ENCODE results near the gene FMNL3. TPM values are rescaled to one million over a fixed set of nuclear protein-coding genes. Genes with fewer than 3 reads are reported as not detected.
"Not testable (repeated sequence)": the region's sequence is repeated elsewhere in the genome, so short reads cannot be mapped to it uniquely, and the experiment has no call there.

Gene FMNL3
- total RNA-seq, 1 donor, result 19.8 TPM

DNA sequence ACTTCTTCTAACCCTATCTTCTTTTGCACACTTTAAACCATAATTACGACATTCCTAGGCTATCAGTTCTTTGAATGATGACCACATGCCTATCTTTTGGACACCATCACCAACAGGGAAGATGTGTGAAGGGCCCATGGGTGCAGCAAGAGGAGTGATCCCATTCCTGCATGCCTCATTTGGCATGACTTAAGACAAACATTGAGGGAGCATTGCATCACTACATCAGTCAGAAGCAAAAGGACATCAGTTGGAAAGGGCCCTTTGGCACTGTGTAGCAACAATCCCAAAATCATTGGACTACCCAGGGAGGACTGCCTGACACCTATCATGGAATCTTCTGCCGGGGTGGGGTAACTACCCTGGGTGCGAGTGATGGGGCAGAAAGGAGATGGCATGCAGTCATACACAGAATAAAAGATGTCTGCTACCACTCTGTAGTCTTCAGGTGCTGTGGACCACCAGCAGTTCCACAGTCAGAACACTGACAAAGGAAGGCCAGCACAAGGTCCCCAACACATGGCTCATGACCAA lies 23.4 kb upstream of the FMNL3 start:
- Histone ChIP-seq H3K4me1 (ENCODE audit: insufficient read depth, low read length) (peaks cover 10% of the 10 kb centered on the region), H3K9me3 (ENCODE audit: low read depth, low read length) (no peaks in the 10 kb centered on the region), H3K4me3 (ENCODE audit: low read length) (no peak overlapping the region), H3K27me3 (ENCODE audit: insufficient read depth, low read length) (no peaks in the 10 kb centered on the region)

DNA sequence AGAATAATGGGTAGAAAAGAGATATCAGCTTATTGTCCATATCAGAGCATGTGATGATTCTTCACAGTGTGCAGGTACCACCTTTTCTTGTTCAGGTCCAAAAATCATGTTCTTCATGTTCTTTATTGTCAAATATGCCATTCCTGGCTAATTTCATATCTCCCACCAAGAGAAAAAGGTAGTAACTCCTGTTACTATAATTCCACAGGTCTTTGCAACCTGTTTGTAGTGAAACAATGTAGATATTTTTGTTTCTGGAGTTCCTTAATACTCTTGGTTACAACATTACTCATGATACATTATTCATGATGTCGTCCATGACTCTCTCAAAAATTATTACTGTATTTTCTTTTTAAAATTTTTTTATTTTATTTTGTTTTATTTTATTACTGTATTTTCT lies 22.8 kb upstream of the FMNL3 start:
- Histone ChIP-seq H3K27me3 (ENCODE audit: insufficient read depth, low read length) (no peaks in the 10 kb centered on the region), H3K9me3 (ENCODE audit: low read depth, low read length) (no peaks in the 10 kb centered on the region), H3K4me1 (ENCODE audit: insufficient read depth, low read length) (peaks cover 10% of the 10 kb centered on the region), H3K4me3 (ENCODE audit: low read length) (no peak overlapping the region)

DNA sequence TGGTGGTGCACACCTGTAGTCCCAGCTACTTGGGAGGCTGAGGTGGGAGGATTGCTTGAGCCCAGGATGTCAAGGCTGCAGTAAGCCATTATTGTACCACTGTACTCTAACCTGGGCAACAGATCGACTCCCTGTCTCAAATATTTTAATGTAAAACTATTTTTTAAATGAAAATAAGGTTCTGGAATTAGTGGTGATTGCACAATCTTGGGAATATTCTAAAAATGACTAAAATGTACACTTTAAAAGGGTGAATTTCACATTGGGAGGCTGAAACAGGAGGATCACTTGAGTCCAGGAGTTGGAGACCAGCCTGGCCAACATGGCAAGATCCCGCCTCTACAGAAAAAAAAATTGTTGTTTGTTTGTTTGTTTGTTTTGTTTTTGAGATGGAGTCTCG lies 21.2 kb upstream of the FMNL3 start:
- H3K4me3 ChIP-seq (ENCODE audit: low read length), result no peak overlapping the region
- peaks cover 10% of the 10 kb centered on the region for H3K4me1 ChIP-seq (ENCODE audit: insufficient read depth, low read length)
- H3K9me3 ChIP-seq (ENCODE audit: low read depth, low read length), result no peaks in the 10 kb centered on the region
- H3K27me3 ChIP-seq (ENCODE audit: insufficient read depth, low read length), result no peaks in the 10 kb centered on the region

DNA sequence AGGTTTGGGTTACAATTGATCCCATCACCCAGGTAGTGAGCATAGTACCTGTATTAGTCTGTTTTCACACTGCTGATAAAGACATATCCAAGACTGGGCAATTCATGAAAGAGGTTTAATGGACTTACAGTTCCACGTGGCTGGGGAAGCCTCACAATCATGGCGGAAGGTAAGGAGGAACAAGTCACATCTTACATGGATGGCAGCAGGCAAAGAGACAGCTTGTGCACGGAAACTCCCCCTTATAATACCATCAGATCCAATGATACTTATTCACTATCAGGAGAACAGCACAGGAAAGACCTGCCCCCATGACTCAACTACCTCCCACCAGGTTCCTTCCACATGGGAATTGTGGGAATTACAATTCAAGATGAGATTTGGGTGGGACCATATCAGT lies 14.2 kb upstream of the FMNL3 start:
- not testable (repeated sequence) for H3K4me1 ChIP-seq (ENCODE audit: insufficient read depth, low read length); H3K4me3 ChIP-seq (ENCODE audit: low read length); H3K27me3 ChIP-seq (ENCODE audit: insufficient read depth, low read length); H3K9me3 ChIP-seq (ENCODE audit: low read depth, low read length)

DNA sequence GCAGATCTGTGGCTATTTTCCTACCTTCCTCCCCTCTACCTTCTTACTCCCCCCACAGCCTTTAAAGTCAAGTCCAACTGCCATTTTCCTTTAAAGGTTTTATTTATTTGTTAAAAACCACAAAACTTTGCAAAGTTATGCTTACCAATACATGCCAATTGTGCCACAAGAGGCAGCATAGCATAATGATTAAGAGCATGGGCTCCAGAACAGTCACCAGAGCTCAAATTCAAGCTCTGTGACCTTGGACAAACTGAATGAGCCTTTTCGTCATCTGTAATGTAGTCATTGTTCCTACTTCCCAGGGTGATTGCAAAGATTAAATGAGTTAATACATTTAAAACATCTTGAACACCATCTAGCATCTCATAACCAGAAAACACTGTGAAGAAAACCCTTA lies 13.0 kb upstream of the FMNL3 start:
- Histone ChIP-seq H3K9me3 (ENCODE audit: low read depth, low read length) (no peaks in the 10 kb centered on the region), H3K4me3 (ENCODE audit: low read length) (no peak overlapping the region), H3K4me1 (ENCODE audit: insufficient read depth, low read length) (no peaks in the 10 kb centered on the region), H3K27me3 (ENCODE audit: insufficient read depth, low read length) (no peaks in the 10 kb centered on the region)

DNA sequence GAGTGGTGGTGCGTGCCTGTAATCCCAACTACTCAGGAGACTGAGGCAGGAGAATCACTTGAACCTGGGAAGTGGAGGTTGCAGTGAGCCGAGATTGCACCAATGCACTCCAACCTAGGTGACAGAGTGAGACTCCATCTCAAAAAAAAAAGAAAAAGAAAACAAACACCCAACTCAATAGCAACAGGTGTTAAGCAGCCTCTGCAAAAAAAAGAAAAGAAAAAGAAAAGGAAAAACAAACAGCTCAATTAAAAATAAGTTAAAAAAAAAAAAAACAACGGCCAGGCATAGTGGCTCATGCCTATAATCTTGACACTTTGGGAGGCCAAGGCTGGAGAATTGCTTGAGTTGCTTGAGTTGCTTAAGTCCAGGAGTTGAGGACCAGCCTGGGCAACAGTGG lies 10.6 kb upstream of the FMNL3 start:
- H3K9me3 ChIP-seq (ENCODE audit: low read depth, low read length); H3K4me1 ChIP-seq (ENCODE audit: insufficient read depth, low read length); H3K27me3 ChIP-seq (ENCODE audit: insufficient read depth, low read length); H3K4me3 ChIP-seq (ENCODE audit: low read length): not testable (repeated sequence)

DNA sequence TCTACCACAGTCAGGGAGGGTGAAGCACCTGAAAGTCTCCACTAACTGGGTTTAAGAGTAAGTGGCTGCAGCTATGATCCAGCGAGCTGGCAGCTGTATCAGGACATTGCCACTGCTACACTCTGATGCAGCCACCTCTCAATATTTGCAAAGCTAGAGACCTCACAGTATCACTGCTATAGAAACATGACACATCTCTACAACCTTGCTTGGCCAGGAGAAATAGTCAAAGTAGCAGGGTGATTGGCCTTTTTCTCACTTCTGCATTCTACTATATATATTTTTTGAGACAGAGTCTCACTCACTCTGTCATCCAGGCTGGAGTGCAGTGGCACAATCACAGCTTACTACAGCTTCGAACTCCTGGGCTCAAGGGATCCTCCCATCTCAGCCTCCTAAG lies 9.3 kb upstream of the FMNL3 start:
- Histone ChIP-seq H3K4me3 (ENCODE audit: low read length) (no peak overlapping the region), H3K9me3 (ENCODE audit: low read depth, low read length) (no peaks in the 10 kb centered on the region), H3K27me3 (ENCODE audit: insufficient read depth, low read length) (no peaks in the 10 kb centered on the region), H3K4me1 (ENCODE audit: insufficient read depth, low read length) (no peaks in the 10 kb centered on the region)

DNA sequence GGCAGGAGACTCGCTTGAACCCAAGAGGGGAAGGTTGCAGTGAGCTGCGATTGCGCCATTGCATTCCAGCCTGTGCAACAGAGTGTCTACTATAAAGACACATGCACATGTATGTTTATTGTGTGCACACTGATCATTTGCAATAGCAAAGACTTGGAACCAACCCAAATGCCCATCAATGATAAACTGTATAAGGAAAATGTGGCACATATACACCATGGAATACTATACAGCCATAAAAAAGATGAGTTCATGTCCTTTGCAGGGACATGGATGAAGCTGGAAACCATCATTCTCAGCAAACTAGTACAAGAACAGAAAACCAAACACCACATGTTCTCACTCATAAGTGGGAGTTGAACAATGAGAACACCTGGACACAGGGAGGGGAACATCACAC lies 6.7 kb upstream of the FMNL3 start:
- H3K4me1 ChIP-seq (ENCODE audit: insufficient read depth, low read length); H3K9me3 ChIP-seq (ENCODE audit: low read depth, low read length); H3K4me3 ChIP-seq (ENCODE audit: low read length); H3K27me3 ChIP-seq (ENCODE audit: insufficient read depth, low read length): not testable (repeated sequence)

DNA sequence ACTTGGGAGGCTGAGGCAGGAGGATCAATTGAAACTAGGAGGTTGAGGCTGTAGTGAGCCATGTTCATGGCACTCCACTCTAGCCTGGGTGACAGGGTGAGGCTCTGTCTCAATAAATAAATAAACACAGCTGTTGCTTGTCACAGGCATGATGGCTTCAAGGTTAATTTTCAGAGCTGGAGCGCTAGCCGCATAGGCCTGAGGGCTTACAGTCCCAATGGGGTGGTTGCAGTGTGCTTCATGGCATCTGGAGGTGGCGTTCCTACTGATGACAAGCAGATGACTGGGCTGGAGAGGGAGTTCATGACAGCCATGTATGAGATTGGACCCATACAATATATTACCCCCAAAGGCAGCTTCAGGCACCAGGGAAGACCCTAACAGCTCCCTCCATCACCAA lies 1.6 kb upstream of the FMNL3 start:
- Histone ChIP-seq H3K9me3 (ENCODE audit: low read depth, low read length) (no peaks in the 10 kb centered on the region), H3K27me3 (ENCODE audit: insufficient read depth, low read length) (no peaks in the 10 kb centered on the region)

DNA sequence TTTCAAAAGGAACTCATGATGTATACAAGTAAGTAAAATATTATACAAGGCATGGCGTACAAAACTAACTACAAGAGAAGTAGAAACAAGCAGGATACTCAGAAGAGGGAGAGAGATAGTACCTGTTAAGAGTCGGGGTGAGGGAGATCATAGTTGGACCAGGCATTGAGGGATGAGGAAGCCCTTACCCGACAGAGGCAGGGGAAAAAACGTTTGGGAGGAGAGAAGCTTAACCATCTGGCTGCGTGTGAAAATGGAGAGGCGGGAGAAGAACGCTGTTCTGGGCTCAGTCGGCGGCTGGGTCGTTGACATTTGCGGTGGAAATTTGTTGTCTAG lies 575 bp upstream of the FMNL3 start:
- Histone ChIP-seq H3K27me3 (ENCODE audit: insufficient read depth, low read length) (no peaks in the 10 kb centered on the region), H3K4me3 (ENCODE audit: low read length) (no peak overlapping the region), H3K9me3 (ENCODE audit: low read depth, low read length) (no peaks in the 10 kb centered on the region), H3K4me1 (ENCODE audit: insufficient read depth, low read length) (peaks cover 42% of the 10 kb centered on the region)

More for the DNA sequence above, 1.6 kb upstream of the FMNL3 start:
- Histone ChIP-seq H3K4me3 (ENCODE audit: low read length) (no peak overlapping the region), H3K4me1 (ENCODE audit: insufficient read depth, low read length) (peaks cover 31% of the 10 kb centered on the region)

DNA sequence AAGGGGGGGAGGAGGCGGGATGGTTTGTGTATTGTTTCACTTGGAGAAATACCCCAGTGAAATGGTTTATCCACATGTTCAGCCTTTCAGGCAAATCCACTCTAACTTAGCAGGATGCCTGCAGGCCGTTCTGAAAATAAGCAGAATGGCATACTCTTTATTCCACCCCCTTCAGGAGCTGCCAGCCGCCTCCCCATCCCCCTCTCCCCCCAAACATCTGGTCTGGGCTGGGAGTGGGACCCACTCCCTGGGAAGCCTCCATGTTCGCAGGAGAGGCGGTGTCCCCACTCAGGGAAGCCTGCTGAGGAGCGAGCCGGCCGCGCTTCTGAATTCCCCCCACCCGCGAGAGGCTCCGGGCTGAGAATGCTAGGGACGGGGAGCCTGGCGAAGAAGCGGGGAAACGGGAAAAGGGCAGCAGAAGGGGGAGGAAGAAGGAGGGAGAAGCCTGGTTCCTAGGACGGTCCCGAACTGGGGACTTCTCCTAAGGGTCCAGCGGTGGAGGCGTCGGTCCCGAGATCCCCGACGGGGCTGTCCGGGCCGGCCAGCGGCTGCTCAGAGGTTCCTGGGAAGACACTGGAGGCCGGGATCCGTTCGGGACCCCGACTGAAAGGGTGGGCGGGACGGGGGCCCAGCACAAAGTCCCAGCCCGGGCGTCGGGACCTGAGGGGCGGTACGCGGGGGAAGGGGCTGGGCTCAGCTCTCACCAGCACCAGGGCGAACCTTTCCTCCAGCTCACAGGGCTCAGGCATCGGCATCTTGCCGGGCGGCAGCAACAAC lies 666 bp downstream of the FMNL3 start:
- Histone ChIP-seq H3K27me3 (ENCODE audit: insufficient read depth, low read length) (no peaks in the 10 kb centered on the region), H3K4me3 (ENCODE audit: low read length) (peak overlapping the region; percentile 70), H3K4me1 (ENCODE audit: insufficient read depth, low read length) (peaks cover 51% of the 10 kb centered on the region), H3K9me3 (ENCODE audit: low read depth, low read length) (no peaks in the 10 kb centered on the region)

DNA sequence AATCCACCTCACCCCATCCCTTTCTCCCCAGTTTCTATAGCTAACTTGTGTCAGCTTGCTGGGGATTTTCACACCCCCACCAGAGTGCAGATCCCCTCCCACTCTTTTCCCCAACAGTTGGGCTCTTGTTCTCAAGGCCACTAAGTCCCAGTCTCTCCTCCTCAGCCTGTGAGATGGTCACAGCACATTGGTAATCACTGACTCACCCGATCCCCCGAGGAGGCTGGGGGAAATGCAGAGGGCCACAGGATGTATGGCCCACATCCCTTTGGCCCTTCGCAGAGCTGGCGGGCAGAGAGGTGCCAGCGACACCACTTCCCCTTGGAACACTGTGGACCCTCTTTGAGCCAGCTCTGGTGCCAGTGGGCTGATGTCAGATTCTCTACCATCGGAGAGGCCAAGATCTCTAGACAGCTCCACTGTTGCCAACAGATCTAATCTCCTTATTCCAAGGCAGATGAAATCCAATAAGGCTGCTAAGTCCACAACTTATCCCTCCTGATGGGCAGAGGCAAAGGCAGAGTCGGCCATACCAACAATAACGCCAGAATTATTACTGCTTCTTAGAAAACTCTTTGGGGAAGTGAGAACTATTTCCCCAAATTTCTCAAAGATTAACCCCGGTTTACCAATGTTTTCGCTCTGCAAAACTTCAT lies 1.6 kb downstream of the FMNL3 start:
- Histone ChIP-seq H3K27me3 (ENCODE audit: insufficient read depth, low read length) (no peaks in the 10 kb centered on the region), H3K4me3 (ENCODE audit: low read length) (peak overlapping the region; percentile 70), H3K4me1 (ENCODE audit: insufficient read depth, low read length) (peaks cover 53% of the 10 kb centered on the region), H3K9me3 (ENCODE audit: low read depth, low read length) (no peaks in the 10 kb centered on the region)

DNA sequence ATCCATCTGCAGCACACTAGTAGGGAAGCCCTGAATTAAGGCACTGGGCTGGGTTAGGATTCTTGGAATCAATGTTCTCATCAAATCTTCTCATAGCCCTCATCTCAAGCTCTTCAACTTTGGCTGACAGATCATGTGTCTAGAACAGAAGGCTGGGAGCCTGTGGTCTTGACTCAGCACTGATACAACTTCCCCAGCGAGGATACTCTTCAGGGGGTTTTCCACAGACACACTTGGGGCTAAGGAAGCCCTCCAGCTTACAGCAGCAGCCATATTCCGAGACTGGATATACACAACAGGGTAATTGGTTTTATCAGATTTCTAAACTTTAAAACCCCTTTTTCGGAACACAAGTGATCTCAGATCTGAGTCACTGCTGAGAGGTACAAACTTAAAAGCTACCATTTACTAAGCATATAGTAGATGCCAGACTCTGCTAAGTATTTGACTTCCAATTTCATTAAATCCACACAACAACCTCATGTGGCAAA lies 3.5 kb downstream of the FMNL3 start:
- Histone ChIP-seq H3K9me3 (ENCODE audit: low read depth, low read length) (no peaks in the 10 kb centered on the region), H3K27me3 (ENCODE audit: insufficient read depth, low read length) (no peaks in the 10 kb centered on the region), H3K4me1 (ENCODE audit: insufficient read depth, low read length) (peaks cover 70% of the 10 kb centered on the region), H3K4me3 (ENCODE audit: low read length) (no peak overlapping the region)

DNA sequence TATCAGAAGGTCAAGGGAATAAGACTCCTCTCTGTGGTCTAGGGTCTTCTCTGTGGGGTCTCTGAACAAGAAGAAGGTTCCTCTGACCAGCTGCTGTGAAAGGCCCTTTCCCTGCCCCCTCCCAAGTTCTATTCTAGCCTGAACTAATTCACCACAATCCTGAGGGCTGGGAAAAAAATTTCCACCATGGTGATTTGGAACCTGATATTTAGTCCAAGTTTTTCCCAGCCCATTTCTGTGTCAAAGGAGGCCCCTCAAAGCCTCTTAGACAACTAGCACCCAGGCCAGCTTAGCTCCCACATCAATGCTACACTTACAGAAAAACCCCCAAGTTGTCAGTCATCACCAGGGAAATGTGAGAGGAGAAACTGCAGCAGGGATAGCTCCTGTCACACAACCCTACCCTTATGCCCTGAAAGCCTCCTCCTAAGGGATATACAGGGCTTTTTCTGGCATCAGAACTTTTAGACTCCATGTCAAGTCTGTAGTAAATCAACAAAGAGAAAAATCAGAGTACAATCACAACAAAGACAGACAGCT lies 4.5 kb downstream of the FMNL3 start:
- no peaks in the 10 kb centered on the region for H3K27me3 ChIP-seq (ENCODE audit: insufficient read depth, low read length)
- H3K9me3 ChIP-seq (ENCODE audit: low read depth, low read length), result no peaks in the 10 kb centered on the region
- peaks cover 77% of the 10 kb centered on the region for H3K4me1 ChIP-seq (ENCODE audit: insufficient read depth, low read length)
- no peak overlapping the region for H3K4me3 ChIP-seq (ENCODE audit: low read length)

DNA sequence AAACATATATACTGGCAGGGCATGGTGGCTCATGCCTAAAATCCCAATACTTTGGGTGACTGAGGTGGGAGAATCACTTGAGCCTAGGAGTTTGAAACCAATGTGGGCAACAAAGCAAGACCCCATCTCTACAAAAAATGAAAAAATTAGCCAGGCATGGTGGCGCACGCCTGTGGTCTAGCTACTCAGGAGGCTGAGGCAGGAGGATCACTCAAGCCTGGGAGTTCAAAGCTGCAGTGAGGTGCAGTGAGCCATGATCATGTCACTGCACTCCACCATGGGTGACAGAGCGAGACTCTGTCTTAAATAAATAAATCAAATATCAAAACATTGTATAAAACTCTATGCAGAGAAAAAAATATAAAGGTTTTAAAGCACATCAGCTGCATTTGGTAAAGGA lies 5.2 kb downstream of the FMNL3 start:
- H3K27me3 ChIP-seq (ENCODE audit: insufficient read depth, low read length), result no peaks in the 10 kb centered on the region
- peaks cover 77% of the 10 kb centered on the region for H3K4me1 ChIP-seq (ENCODE audit: insufficient read depth, low read length)
- no peak overlapping the region for H3K4me3 ChIP-seq (ENCODE audit: low read length)
- H3K9me3 ChIP-seq (ENCODE audit: low read depth, low read length), result no peaks in the 10 kb centered on the region
